ENCODE data around the gene CIC. TPM values are rescaled to one million over a fixed set of nuclear protein-coding genes. Genes with fewer than 3 reads are reported as not detected.

The CIC gene
- total and polyA plus RNA-seq, 2 of the 13 experiments (the other 11 are each of a cell fraction or from before 2014, with no cell fraction given), result 5.9 to 8.0 TPM

DNA sequence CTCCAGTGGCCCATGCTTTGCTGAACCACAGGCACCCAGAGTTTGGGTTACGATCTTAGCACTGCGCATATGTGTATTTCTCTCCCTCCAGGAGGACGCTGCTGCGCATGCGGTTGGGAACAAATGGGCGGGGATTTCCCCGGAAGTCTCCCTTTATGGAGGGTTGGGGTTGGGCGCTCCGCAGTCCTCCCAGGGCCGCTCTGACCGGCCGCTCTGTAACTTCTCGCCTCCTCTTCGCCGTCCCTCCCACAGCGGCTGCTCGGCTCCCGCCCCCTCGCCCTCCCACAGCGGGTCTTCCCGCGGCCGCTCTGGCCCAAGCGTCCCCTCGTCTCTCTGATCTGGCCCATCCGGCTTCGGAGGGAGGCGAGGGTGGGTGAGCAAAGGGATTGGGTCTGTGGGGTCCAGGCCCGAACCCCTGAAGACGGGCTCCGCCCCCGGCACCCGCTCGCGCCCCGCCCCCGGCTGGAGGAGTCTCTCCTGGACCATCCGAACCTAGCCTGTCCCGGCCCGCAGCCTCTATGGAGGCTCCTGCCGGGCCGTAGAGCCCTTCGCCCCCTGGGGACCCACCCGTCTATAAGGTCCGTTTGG lies 56.4 kb downstream of the CIC start, which contains the start of gene MEGF8 (continued):
- TF ChIP-seq, protein P1, sequence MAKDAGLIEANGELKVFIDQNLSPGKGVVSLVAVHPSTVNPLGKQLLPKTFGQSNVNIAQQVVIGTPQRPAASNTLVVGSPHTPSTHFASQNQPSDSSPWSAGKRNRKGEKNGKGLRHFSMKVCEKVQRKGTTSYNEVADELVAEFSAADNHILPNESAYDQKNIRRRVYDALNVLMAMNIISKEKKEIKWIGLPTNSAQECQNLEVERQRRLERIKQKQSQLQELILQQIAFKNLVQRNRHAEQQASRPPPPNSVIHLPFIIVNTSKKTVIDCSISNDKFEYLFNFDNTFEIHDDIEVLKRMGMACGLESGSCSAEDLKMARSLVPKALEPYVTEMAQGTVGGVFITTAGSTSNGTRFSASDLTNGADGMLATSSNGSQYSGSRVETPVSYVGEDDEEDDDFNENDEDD (CRISPR knock-in tag; IDR thresholded peaks at IDR 0.05; ENCODE audit: borderline replicate concordance), result 0 out of 2 replicates have a peak, but pooled peaks have one; percentile 33
- peak; percentile 79 for TF ChIP-seq BORCS8-MEF2B (CRISPR knock-in tag; IDR thresholded peaks at IDR 0.05)
- peak; percentile 46; the same call in 1 of the 2 replicates for TF ChIP-seq ZIK1 (CRISPR knock-in tag; IDR thresholded peaks at IDR 0.05; ENCODE audit: borderline replicate concordance, low read depth)
- TF ChIP-seq, protein P2, sequence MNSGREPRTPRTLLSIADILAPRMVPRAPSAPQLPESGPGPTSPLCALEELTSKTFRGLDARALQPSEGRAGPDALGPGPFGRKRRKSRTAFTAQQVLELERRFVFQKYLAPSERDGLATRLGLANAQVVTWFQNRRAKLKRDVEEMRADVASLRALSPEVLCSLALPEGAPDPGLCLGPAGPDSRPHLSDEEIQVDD (CRISPR knock-in tag; IDR thresholded peaks at IDR 0.05; ENCODE audit: borderline replicate concordance), result no peak
- TF ChIP-seq, protein P3, sequence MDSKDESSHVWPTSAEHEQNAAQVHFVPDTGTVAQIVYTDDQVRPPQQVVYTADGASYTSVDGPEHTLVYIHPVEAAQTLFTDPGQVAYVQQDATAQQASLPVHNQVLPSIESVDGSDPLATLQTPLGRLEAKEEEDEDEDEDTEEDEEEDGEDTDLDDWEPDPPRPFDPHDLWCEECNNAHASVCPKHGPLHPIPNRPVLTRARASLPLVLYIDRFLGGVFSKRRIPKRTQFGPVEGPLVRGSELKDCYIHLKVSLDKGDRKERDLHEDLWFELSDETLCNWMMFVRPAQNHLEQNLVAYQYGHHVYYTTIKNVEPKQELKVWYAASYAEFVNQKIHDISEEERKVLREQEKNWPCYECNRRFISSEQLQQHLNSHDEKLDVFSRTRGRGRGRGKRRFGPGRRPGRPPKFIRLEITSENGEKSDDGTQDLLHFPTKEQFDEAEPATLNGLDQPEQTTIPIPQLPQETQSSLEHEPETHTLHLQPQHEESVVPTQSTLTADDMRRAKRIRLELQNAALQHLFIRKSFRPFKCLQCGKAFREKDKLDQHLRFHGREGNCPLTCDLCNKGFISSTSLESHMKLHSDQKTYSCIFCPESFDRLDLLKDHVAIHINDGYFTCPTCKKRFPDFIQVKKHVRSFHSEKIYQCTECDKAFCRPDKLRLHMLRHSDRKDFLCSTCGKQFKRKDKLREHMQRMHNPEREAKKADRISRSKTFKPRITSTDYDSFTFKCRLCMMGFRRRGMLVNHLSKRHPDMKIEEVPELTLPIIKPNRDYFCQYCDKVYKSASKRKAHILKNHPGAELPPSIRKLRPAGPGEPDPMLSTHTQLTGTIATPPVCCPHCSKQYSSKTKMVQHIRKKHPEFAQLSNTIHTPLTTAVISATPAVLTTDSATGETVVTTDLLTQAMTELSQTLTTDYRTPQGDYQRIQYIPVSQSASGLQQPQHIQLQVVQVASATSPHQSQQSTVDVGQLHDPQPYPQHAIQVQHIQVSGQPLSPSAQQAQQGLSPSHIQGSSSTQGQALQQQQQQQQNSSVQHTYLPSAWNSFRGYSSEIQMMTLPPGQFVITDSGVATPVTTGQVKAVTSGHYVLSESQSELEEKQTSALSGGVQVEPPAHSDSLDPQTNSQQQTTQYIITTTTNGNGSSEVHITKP (CRISPR knock-in tag; IDR thresholded peaks at IDR 0.05; ENCODE audit: low read depth), result peak; percentile 76
- TF ChIP-seq, protein P4, sequence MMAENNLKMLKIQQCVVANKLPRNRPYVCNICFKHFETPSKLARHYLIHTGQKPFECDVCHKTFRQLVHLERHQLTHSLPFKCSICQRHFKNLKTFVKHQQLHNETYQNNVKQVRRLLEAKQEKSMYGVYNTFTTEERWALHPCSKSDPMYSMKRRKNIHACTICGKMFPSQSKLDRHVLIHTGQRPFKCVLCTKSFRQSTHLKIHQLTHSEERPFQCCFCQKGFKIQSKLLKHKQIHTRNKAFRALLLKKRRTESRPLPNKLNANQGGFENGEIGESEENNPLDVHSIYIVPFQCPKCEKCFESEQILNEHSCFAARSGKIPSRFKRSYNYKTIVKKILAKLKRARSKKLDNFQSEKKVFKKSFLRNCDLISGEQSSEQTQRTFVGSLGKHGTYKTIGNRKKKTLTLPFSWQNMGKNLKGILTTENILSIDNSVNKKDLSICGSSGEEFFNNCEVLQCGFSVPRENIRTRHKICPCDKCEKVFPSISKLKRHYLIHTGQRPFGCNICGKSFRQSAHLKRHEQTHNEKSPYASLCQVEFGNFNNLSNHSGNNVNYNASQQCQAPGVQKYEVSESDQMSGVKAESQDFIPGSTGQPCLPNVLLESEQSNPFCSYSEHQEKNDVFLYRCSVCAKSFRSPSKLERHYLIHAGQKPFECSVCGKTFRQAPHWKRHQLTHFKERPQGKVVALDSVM (CRISPR knock-in tag; IDR thresholded peaks at IDR 0.05), result peak; percentile 81; the same call in 1 of the 2 replicates
- TF ChIP-seq AHR (CRISPR knock-in tag; IDR thresholded peaks at IDR 0.05), result peak; percentile 41; the same call in 1 of the 2 replicates
- TF ChIP-seq SP140L (CRISPR knock-in tag; IDR thresholded peaks at IDR 0.05; ENCODE audit: borderline replicate concordance), result 0 out of 2 replicates have a peak, but pooled peaks have one; percentile 2
- TF ChIP-seq ZNF781 (CRISPR knock-in tag; IDR thresholded peaks at IDR 0.05; ENCODE audit: borderline replicate concordance, not compliant biosample characterization), result peak; percentile 52
- TF ChIP-seq POLR2AphosphoS5 (IDR thresholded peaks at IDR 0.05; ENCODE audit: low read depth, low read length), result peak; percentile 70
- TF ChIP-seq, protein P5, sequence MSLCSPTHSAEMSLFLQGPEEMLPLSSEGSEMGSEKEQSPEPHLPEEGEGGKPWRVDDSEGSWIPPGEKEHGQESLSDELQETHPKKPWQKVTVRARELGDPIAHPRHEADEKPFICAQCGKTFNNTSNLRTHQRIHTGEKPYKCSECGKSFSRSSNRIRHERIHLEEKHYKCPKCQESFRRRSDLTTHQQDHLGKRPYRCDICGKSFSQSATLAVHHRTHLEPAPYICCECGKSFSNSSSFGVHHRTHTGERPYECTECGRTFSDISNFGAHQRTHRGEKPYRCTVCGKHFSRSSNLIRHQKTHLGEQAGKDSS (CRISPR knock-in tag; IDR thresholded peaks at IDR 0.05; ENCODE audit: borderline replicate concordance, low read depth), result peak; percentile 56; the same call in 1 of the 2 replicates
- peak; percentile 81 for TF ChIP-seq HNRNPLL (IDR thresholded peaks at IDR 0.05; ENCODE audit: low read depth, low read length, poor library complexity, severe bottlenecking)
- 0 out of 2 replicates have a peak, but pooled peaks have one; percentile 4 for TF ChIP-seq RAD21 (CRISPR knock-in tag; IDR thresholded peaks at IDR 0.05)
- TF ChIP-seq, protein P6, sequence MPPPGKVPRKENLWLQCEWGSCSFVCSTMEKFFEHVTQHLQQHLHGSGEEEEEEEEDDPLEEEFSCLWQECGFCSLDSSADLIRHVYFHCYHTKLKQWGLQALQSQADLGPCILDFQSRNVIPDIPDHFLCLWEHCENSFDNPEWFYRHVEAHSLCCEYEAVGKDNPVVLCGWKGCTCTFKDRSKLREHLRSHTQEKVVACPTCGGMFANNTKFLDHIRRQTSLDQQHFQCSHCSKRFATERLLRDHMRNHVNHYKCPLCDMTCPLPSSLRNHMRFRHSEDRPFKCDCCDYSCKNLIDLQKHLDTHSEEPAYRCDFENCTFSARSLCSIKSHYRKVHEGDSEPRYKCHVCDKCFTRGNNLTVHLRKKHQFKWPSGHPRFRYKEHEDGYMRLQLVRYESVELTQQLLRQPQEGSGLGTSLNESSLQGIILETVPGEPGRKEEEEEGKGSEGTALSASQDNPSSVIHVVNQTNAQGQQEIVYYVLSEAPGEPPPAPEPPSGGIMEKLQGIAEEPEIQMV (CRISPR knock-in tag; IDR thresholded peaks at IDR 0.05; ENCODE audit: low read depth), result 0 out of 2 replicates have a peak, but pooled peaks have one; percentile 50
- 0 out of 2 replicates have a peak, but pooled peaks have one; percentile 22 for TF ChIP-seq CEBPG (CRISPR knock-in tag; IDR thresholded peaks at IDR 0.05)
